A549 (cell line): Measurements from ENCODE around the gene SSBP2. TPM values are rescaled to one million over a fixed set of nuclear protein-coding genes. Genes with fewer than 3 reads are reported as not detected.

Experiments used
- ATAC-seq, 2 experiments: fragments of 200-7000 bp in 1 of 2; fragments of >200 bp in 1 of 2; cut with Nextera tagmentation in 1 of 2; cut with Tn5 transposase in 1 of 2; 3 replicates each; pipeline versions ENCODE4 v1.8.0 to v1.9.1; 2018 to 2020; ENCODE audit warnings: mild to moderate bottlenecking in 1 of 2, moderate library complexity in 1 of 2
- CTCF ChIA-PET: fragments of 300-600 bp; sonication (Branson Sonifier 250); formaldehyde crosslinking; extraction: SDS; loops from one replicate; lab custom pipeline; 2021; ENCODE audit warnings: antibody characterized with exemption, inconsistent platforms; lab: Yijun Ruan, JAX
- POLR2A ChIA-PET: fragments of 350-600 bp; formaldehyde crosslinking; extraction: SDS; loops from one replicate; lab custom pipeline; 2021; ENCODE audit warnings: antibody characterized with exemption, inconsistent platforms; lab: Yijun Ruan, JAX
- DNase-seq, 2 experiments: peaks; one replicate each; pipeline versions ENCODE4 v3.0.0 to v3.0.0-alpha.2; 2011 to 2016; ENCODE audit warnings: low read depth in 1 of 2, low spot score in 1 of 2
- FAIRE-seq: peaks from 2 replicates; lab custom pipeline; 2011; peaks lifted over from hg19 to GRCh38; lab: Jason Lieb, UNC
- H3K27ac ChIP-seq, 2 experiments: fragments of >200 bp; sonication (Bioruptor Twin); formaldehyde crosslinking; 3 replicates each; pipeline ENCODE4 v1.5.1; 2016 to 2017
- H3K4me1 ChIP-seq: fragments of >200 bp; sonication (Bioruptor Twin); formaldehyde crosslinking; 3 replicates; pipeline ENCODE4 v1.6.1; 2016
- H3K4me2 ChIP-seq: fragments of >200 bp; sonication (Bioruptor Twin); formaldehyde crosslinking; 3 replicates; pipeline ENCODE4 v1.6.1; 2016
- H3K4me3 ChIP-seq: fragments of >200 bp; sonication (Bioruptor Twin); formaldehyde crosslinking; 3 replicates; pipeline ENCODE4 v1.5.1; 2016
- H3K9me3 ChIP-seq: fragments of >200 bp; sonication (Bioruptor Twin); formaldehyde crosslinking; 3 replicates; pipeline ENCODE4 v1.6.1; 2016
- BHLHE40 ChIP-seq: IDR thresholded peaks from 2 replicates; pipeline ENCODE4 v1.6.1; 2012; ENCODE audit warnings: low read depth, low read length, inconsistent platforms
- CBX8 ChIP-seq: fragments of 200-600 bp; sonication (generic); IDR thresholded peaks from 2 replicates; pipeline ENCODE4 v1.6.1; 2016
- CEBPB ChIP-seq, 2 experiments: fragments of >200 bp in 1 of 2; sonication (Bioruptor Twin) in 1 of 2; formaldehyde crosslinking in 1 of 2; IDR thresholded peaks; 2 replicates each; pipeline ENCODE4 v1.6.1; 2012 to 2016
- CHD2 ChIP-seq: fragments of 150-350 bp; IDR thresholded peaks from 2 replicates; pipeline ENCODE4 v1.6.1; 2014; ENCODE audit warnings: low read length; ENCODE audit not compliant: partially characterized antibody
- EHF ChIP-seq: fragments of 250-450 bp; sonication (Bioruptor Pico); IDR thresholded peaks from 2 replicates; pipeline ENCODE4 v1.5.0; 2020; ENCODE audit warnings: mild to moderate bottlenecking
- EHMT2 ChIP-seq: fragments of 200-600 bp; sonication (generic); IDR thresholded peaks from 2 replicates; pipeline ENCODE4 v1.6.1; 2016; ENCODE audit warnings: antibody characterized with exemption, low read depth, mild to moderate bottlenecking, moderate library complexity
- EP300 ChIP-seq, 2 experiments: fragments of >200 bp; sonication (Bioruptor Twin); formaldehyde crosslinking; IDR thresholded peaks; 2 replicates in 1 of 2; 3 replicates in 1 of 2; pipeline ENCODE4 v1.6.1; 2016 to 2017
- ESRRA ChIP-seq: fragments of 150-350 bp; IDR thresholded peaks from 2 replicates; pipeline ENCODE4 v1.6.1; 2014; ENCODE audit warnings: mild to moderate bottlenecking, low read length, borderline replicate concordance
- FOSB ChIP-seq: fragments of 250-450 bp; sonication (Bioruptor Pico); IDR thresholded peaks from 2 replicates; pipeline ENCODE4 v1.5.0; 2020; ENCODE audit warnings: mild to moderate bottlenecking, moderate library complexity
- FOSL2 ChIP-seq, 2 experiments: fragments of 450-650 bp in 1 of 2; fragments of >200 bp in 1 of 2; sonication (Bioruptor Twin) in 1 of 2; formaldehyde crosslinking; IDR thresholded peaks; 2 replicates each; pipeline versions ENCODE4 v1.5.0 to v1.6.1; 2016 to 2020; ENCODE audit warnings: mild to moderate bottlenecking in 1 of 2, moderate library complexity in 1 of 2
- FOXS1 ChIP-seq: fragments of 250-450 bp; sonication (Bioruptor Pico); IDR thresholded peaks from 2 replicates; pipeline ENCODE4 v1.5.0; 2020; ENCODE audit warnings: mild to moderate bottlenecking, moderate library complexity
- HDAC2 ChIP-seq: fragments of 200-600 bp; sonication (generic); IDR thresholded peaks from 2 replicates; pipeline ENCODE4 v1.6.1; 2016
- HOXB5 ChIP-seq: fragments of 250-450 bp; sonication (Bioruptor Pico); IDR thresholded peaks from 2 replicates; pipeline ENCODE4 v1.5.0; 2020; ENCODE audit warnings: mild to moderate bottlenecking, moderate library complexity
- JUN ChIP-seq, 2 experiments: fragments of >200 bp; sonication (Bioruptor Twin); formaldehyde crosslinking; IDR thresholded peaks; 2 replicates in 1 of 2; 3 replicates in 1 of 2; pipeline ENCODE4 v1.6.1; 2016 to 2017
- KDM1A ChIP-seq: fragments of 200-600 bp; sonication (generic); IDR thresholded peaks from 2 replicates; pipeline ENCODE4 v1.6.1; 2016; ENCODE audit warnings: low read depth, mild to moderate bottlenecking
- MAZ ChIP-seq: fragments of 150-350 bp; IDR thresholded peaks from 2 replicates; pipeline ENCODE4 v1.6.1; 2014; ENCODE audit warnings: antibody characterized with exemption, low read depth, low read length, borderline replicate concordance
- NFE2L2 ChIP-seq: fragments of 150-350 bp; conservative IDR thresholded peaks from 2 replicates; pipeline ENCODE4 v1.6.1; 2014; ENCODE audit warnings: low read length
- NR3C1 ChIP-seq: fragments of >200 bp; sonication (Bioruptor Twin); formaldehyde crosslinking; IDR thresholded peaks from 3 replicates; pipeline ENCODE4 v1.6.1; 2017
- POLR2AphosphoS2 ChIP-seq: conservative IDR thresholded peaks from 2 replicates; pipeline ENCODE4 v1.6.1; 2012; ENCODE audit warnings: low read length, improper control_type of control experiment, inconsistent platforms
- RAD21 ChIP-seq, 2 experiments: fragments of >200 bp in 1 of 2; sonication (Bioruptor Twin) in 1 of 2; formaldehyde crosslinking in 1 of 2; IDR thresholded peaks in 1 of 2; conservative IDR thresholded peaks in 1 of 2; 2 replicates in 1 of 2; 3 replicates in 1 of 2; pipeline ENCODE4 v1.6.1; 2012 to 2018; ENCODE audit warnings: inconsistent platforms in 1 of 2
- TFCP2L1 ChIP-seq: fragments of 250-450 bp; sonication (Bioruptor Pico); IDR thresholded peaks from 2 replicates; pipeline ENCODE4 v1.5.0; 2021; ENCODE audit warnings: mild to moderate bottlenecking
- ZFP36 ChIP-seq: fragments of 450-650 bp; IDR thresholded peaks from 2 replicates; pipeline ENCODE4 v1.6.1; 2014; ENCODE audit warnings: borderline replicate concordance; ENCODE audit not compliant: partially characterized antibody
- ZSCAN20 ChIP-seq: fragments of 250-450 bp; sonication (Bioruptor Pico); IDR thresholded peaks from 2 replicates; pipeline ENCODE4 v1.8.0; 2022; ENCODE audit warnings: mild to moderate bottlenecking, moderate library complexity
- WGBS: methylation state at CpG from one replicate; pipeline ENCODE4 v1.1.6; 2017; ENCODE audit errors: missing lambda C conversion rate; 5-methylcytosine and 5-hydroxymethylcytosine counted together
- polyA plus RNA-seq, 4 experiments: library from polyadenylated mRNA; depleted of rRNA in 3 of 4; stranded (reverse); fragments of >200 nt; fragmentation: RNase III in 1 of 4; extraction: RNeasy Plus Mini Kit Qiagen cat#74134 plus additional on column Dnase treatment in 1 of 4; gene quantifications; 2 replicates in 3 of 4; 3 replicates in 1 of 4; pipeline ENCODE4 v1.2.3, GENCODE V29; 2011 to 2017
- TF ChIP-seq, protein P1 (sequence below): fragments of >200 bp; sonication (Bioruptor Twin); formaldehyde crosslinking; IDR thresholded peaks from 2 replicates; pipeline ENCODE4 v1.6.1; 2016
- TF ChIP-seq, protein P2 (sequence below): fragments of 150-350 bp; IDR thresholded peaks from 2 replicates; pipeline ENCODE4 v1.6.1; 2014; ENCODE audit warnings: low read depth, mild to moderate bottlenecking, low read length
- TF ChIP-seq, protein P3 (sequence below): fragments of 250-450 bp; sonication (Bioruptor Pico); IDR thresholded peaks from 2 replicates; pipeline ENCODE4 v1.5.0; 2021; ENCODE audit warnings: mild to moderate bottlenecking, moderate library complexity, borderline replicate concordance
- TF ChIP-seq, protein P4 (sequence below): fragments of >200 bp; sonication (Bioruptor Twin); formaldehyde crosslinking; IDR thresholded peaks from 3 replicates; pipeline ENCODE4 v1.6.1; 2016

Gene SSBP2
- polyA plus RNA-seq, 2 of the 4 experiments (the other 2 are of a cell fraction): 4.5 to 14.2 TPM

DNA sequence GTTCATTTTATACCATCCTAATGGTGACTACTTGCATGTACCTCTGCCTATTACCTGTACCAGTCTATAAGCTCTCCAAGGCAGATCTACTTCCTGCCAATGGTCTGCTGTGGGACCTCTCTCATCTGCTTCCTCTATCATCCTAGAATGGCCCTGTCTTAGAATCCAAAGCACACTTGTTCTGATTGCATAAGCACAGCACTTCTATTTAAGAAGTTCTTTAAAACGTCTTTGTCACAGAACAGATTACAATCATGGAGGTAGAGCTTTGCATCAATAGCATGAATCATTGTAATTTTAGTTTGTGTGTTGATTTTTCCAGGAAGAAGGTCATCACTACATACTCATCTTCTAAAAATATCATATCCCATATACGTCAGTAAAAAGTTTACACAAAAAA, 225.2 kb downstream of the SSBP2 start:
- Histone ChIP-seq H3K4me3 (no peak overlapping the region), H3K27ac (no peak overlapping the region), H3K4me1 (no peaks in the 10 kb centered on the region), H3K4me2 (no peak overlapping the region), H3K9me3 (no peaks in the 10 kb centered on the region)
- ChIA-PET CTCF (no interaction called here), POLR2A (no interaction called here)
- DNase-seq (peak in 1 of 2 experiments; percentile 6), FAIRE-seq (no peak), ATAC-seq (no peak)
- TF ChIP-seq ZSCAN20 (no peak), NFE2L2 (no peak), HOXB5 (CRISPR knock-in tag) (no peak), RAD21 (conservative IDR thresholded peaks at IDR 0.05 in 1 of 2, IDR thresholded peaks at IDR 0.05 in 1 of 2) (no peak), ESRRA (no peak), FOSL2 (IDR thresholded peaks at IDR 0.05) (no peak), FOSL2 (CRISPR knock-in tag; IDR thresholded peaks at IDR 0.05) (no peak), EP300 (IDR thresholded peaks at IDR 0.05) (no peak), FOXS1 (no peak), MAZ (no peak), JUN (IDR thresholded peaks at IDR 0.05) (no peak)
- TF ChIP-seq, protein P1, sequence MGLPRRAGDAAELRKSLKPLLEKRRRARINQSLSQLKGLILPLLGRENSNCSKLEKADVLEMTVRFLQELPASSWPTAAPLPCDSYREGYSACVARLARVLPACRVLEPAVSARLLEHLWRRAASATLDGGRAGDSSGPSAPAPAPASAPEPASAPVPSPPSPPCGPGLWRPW: no peak
- TF ChIP-seq, protein P2, sequence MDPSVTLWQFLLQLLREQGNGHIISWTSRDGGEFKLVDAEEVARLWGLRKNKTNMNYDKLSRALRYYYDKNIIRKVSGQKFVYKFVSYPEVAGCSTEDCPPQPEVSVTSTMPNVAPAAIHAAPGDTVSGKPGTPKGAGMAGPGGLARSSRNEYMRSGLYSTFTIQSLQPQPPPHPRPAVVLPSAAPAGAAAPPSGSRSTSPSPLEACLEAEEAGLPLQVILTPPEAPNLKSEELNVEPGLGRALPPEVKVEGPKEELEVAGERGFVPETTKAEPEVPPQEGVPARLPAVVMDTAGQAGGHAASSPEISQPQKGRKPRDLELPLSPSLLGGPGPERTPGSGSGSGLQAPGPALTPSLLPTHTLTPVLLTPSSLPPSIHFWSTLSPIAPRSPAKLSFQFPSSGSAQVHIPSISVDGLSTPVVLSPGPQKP: no peak
- WGBS: 50% methylated on average over 2 of the region's 2 CpGs

DNA sequence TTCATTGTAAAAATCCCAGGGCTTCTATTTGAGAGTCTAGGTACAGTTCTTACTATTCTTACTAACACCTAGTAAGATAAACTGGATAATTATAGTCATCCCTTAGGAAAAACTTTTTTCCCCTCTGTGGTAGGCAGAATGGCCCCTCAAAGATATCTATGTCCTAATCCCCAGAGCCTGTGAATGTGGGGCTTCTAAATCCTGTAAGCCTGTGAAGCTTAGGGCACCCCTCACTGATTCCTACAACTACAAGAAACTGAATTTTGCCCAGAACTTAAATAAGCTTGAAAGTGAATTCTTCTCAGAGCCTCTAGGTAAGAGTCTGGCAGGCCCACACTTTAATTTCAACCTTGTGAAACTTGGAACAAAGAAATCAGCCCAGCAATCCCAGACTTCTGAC, 226.9 kb downstream of the SSBP2 start:
- H3K27ac ChIP-seq: no peak overlapping the region
- no peak for TF ChIP-seq ZFP36
- no peak for TF ChIP-seq HOXB5 (CRISPR knock-in tag)
- TF ChIP-seq, protein P3, sequence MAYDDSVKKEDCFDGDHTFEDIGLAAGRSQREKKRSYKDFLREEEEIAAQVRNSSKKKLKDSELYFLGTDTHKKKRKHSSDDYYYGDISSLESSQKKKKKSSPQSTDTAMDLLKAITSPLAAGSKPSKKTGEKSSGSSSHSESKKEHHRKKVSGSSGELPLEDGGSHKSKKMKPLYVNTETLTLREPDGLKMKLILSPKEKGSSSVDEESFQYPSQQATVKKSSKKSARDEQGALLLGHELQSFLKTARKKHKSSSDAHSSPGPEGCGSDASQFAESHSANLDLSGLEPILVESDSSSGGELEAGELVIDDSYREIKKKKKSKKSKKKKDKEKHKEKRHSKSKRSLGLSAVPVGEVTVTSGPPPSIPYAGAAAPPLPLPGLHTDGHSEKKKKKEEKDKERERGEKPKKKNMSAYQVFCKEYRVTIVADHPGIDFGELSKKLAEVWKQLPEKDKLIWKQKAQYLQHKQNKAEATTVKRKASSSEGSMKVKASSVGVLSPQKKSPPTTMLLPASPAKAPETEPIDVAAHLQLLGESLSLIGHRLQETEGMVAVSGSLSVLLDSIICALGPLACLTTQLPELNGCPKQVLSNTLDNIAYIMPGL (CRISPR knock-in tag): no peak
- no peak for TF ChIP-seq HDAC2
- FAIRE-seq: no peak
- H3K4me2 ChIP-seq: no peak overlapping the region
- no peaks in the 10 kb centered on the region for H3K9me3 ChIP-seq
- H3K4me3 ChIP-seq: no peak overlapping the region
- H3K4me1 ChIP-seq: no peaks in the 10 kb centered on the region
- ATAC-seq: no peak
- ChIA-PET CTCF (interaction anchor here (1.2 kb wide), 2 partner anchors 14 to 642 kb away, joined by 3 to 4 read pairs; no protein-coding TSS in a partner anchor), POLR2A (no interaction called here)
- DNase-seq: no peak

DNA sequence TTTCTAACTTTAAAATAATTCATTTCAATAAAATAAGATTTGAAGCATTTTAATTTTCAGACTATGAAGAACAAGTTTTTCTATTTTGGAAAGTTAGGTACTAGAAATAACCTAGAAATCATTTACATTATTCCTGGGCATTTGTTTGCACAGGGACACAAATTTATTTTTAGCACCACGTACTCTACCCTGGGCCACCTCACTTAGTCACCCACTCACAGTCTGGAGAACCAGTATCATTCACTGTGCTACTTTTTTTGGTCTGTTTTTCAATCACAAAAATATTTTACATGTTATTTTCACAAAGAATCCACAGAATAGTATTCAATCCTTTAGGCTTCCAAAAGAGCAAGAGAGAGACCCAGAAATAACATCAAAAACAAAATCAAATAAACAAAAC, 228.3 kb downstream of the SSBP2 start:
- POLR2A ChIA-PET: no interaction called here
- ATAC-seq (no peak), FAIRE-seq (no peak)

More for the DNA sequence above, 228.3 kb downstream of the SSBP2 start:
- CTCF ChIA-PET: interaction anchor here (1.2 kb wide), 1 partner anchor 643 kb away, joined by 4 read pairs; no protein-coding TSS in a partner anchor
- Histone ChIP-seq H3K27ac (no peak overlapping the region), H3K9me3 (no peaks in the 10 kb centered on the region), H3K4me2 (no peak overlapping the region), H3K4me3 (no peak overlapping the region), H3K4me1 (no peaks in the 10 kb centered on the region)
- TF ChIP-seq, protein P4, sequence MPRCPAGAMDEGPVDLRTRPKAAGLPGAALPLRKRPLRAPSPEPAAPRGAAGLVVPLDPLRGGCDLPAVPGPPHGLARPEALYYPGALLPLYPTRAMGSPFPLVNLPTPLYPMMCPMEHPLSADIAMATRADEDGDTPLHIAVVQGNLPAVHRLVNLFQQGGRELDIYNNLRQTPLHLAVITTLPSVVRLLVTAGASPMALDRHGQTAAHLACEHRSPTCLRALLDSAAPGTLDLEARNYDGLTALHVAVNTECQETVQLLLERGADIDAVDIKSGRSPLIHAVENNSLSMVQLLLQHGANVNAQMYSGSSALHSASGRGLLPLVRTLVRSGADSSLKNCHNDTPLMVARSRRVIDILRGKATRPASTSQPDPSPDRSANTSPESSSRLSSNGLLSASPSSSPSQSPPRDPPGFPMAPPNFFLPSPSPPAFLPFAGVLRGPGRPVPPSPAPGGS: no peak
- TF ChIP-seq JUN (IDR thresholded peaks at IDR 0.05) (no peak), ZSCAN20 (no peak), EP300 (IDR thresholded peaks at IDR 0.05) (no peak), CHD2 (no peak), BHLHE40 (no peak), FOSB (CRISPR knock-in tag) (no peak), EHMT2 (no peak), POLR2AphosphoS2 (no peak), TFCP2L1 (CRISPR knock-in tag) (no peak), CBX8 (no peak), NR3C1 (no peak), KDM1A (no peak), CEBPB (IDR thresholded peaks at IDR 0.05) (no peak), HOXB5 (CRISPR knock-in tag) (no peak), EHF (CRISPR knock-in tag) (no peak)
- WGBS: 78% methylated on average over 1 of the region's 1 CpG
- no peak for DNase-seq
